Glomerular visceral epithelial cell (primary cell): ENCODE measurements around the gene ETFA.
"Not testable (repeated sequence)": the region's sequence is repeated elsewhere in the genome, so short reads cannot be mapped to it uniquely, and the experiment has no call there.

Source experiments
- DNase-seq: peaks from one replicate; pipeline ENCODE4 v3.0.0-alpha.2; 2016; ENCODE audit errors: extremely low spot score

ETFA gene

DNA sequence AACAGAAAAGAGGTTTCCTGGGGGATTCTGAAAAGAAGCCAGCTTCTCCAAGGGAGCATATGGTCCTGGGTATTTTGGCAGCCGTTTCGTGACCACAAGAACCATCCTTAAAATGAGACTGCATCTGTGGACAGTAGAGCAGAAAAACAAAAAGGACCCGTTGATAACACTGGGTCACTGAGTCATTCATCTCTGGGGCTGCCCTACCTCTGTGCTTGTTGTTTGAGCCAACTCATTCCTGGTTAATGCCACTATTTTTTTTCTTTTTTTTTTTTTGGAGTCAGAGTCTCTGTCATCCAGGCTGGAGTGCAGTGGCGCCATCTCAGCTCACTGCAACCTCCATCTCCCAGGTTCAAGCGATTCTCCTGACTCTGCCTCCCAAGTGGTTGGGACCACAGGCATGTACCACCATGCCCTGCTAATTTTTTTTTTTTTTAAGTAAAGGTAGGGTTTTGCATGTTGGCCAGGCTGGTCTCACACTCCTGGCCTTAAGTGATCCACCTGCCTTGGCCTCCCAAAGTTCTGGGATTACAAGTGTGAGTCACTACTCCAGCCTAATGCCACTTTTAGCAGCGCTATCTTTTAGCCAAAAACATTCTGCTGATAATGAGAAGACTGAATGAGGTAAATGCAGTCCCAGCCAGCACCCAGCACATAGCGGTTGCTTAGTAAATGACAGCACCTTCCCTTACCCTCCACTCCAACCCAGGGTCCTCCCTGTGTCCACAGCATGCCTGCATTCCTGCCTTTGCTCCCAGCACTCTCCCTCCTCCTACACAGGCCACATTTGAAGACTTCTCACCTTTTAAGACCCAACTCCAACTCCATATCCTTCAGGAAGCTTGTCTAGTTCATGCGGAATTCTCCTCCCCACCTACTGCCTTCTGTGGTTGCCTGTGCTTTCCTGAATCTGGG lies 16.2 kb upstream of the ETFA start:
- no peak for DNase-seq

DNA sequence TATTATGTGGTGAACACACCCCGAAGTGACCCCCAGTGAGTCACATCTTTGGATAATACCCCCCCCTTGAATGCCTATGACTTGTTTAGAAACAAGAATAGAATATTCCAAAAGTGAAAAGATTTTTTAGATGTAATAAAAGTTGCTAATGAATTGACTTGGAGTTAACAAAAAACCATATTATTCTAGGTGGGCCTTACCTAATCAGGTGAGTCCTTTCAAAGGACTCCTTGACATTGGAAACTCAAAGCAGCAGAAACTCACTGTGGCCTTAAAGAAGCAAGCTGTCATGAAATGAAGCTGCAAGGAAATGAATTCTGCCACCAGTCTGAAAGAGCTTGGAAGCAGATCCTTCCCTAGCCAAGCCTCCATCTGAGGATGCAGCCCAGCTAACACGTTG lies 14.4 kb upstream of the ETFA start:
- no peak for DNase-seq

DNA sequence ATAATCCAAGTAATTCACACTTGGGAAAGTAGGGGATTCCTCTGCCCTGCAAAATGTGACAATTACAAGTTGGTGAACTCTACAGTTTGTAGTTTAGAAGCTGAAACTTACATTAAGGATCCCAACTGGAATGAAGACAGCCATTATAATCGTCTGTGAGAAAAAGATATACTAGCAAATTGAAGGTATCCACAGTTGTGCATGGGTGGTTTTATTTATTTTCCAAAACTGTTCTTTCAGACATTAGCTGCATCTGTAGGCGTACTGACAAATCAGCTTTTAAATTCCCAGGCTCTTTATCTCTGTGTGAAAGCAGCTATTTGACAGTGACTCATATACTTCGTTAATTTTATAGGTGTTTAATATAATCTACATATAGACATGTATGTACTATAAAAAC lies 12.8 kb upstream of the ETFA start:
- no peak for DNase-seq

DNA sequence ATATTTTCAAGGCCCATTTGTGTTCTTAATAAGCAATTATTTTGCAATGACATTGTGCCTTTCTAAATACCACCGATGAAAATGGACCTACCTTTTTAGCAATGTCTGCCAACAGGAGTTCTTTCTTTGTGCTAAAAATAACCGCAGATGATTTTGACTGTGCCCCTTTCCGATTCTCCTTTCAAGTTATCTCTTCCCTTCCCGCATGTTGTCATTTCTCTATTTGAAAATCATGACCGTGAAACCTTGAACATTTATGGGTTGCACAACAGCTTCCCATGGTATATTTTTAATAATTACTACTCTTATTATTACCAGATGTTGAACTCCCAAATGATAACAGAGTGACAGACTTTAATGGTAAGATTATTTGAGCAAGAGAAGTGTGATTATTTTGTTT lies 10.3 kb upstream of the ETFA start:
- no peak for DNase-seq

DNA sequence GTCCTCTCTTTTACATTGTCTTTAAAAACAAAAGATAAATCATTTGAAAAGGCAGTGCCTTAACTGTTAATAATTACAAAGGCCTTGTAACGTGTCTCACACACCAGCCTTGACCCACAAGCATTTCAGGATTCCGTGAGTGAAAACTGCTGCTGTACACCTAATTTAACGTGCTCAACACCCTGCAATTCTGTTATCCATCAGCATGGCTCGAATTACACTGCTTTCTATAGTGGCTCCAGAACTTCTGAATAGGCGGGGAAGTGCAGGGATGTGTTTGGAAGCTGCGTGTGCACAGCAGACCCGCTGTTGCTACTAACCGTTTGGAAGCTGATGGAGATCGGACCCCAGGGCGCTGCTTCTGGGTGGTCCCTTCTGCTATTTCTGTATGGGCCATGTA lies 9.9 kb upstream of the ETFA start:
- no peak for DNase-seq

DNA sequence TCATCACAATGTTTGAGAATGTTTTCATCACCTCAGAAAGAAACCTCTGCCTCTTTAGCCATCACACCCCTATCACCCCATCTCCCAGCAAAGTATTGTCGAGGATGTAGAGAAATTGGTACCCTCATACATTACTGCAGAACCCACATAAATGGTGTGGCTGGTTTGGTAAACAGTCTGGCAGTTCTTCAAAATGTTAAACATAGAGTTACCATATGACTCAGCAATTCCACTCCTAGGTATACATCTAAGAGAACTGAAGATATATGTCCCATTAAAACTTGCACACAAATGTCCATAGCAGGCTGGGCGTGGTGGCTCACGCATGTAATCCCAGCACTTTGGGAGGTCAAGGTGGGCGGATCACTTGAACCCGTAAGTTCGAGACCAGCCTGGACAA lies 8.7 kb upstream of the ETFA start:
- DNase-seq, result no peak

DNA sequence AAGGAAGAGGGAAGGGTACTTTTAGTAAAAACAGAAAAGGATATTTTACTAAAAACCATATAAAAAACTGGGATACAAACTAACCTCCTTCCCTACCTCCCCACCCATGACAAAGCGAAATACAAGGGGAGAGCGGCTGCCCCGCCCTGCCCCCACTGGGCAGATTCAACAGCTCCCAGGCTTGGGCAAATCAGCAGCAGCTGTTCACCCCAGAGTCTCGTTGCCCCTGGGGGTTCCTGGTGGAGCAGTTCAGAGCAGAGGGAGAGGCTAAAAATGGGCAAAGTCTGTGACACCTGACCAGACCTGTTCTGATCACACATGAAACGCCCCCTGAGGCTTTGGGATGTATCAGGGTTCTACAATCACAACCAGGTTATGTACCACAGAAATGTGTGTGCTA lies 2.5 kb upstream of the ETFA start:
- no peak for DNase-seq

DNA sequence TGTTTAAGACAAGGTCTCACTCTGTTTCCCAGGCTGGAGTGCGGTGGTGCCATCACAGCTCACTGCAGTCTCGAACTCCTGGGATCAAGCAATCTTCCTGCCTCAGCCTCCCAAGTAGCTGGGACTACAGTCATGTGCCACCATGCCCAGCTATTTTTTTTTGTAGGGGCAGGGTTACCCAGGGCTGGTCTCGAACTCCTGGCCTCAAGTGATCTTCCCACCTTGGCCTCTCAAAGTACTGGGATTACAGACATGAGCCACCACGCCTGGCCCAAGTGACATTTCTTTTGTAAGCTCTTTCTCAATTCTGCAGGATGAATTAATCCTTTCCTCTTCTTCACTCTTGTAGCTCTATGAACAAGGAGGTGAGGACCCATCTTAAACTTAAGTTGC lies 1.9 kb upstream of the ETFA start:
- DNase-seq, result not testable (repeated sequence)

DNA sequence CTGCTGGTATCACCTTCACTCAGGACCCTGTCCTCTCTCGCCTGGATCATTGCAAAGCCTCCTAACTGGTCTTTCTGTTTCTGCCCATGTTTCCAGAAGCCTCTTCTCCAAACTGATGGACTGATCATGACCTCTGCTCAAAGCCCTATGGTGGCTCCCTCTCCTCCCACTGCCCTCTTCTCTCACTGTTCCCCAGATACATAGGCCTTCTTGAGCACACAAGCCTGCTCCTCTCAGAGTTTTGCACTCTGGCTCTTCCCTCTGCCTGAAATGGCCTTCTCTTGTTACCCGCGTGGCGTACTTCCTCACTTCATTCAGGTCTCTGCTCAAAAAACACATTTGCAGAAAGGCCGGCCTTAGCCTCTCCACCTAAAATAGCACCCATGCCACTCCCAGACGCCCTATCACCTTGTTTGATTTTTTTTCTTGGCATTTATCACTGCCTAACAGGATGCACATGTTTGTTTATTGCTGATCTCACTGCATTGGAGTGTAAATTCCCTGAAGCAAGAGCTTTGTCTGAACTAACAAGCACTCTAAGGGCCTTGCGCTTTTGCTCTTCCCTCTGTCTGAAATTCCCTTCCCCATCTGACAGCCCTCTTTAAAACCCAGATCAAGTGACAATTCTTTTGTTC lies 1.4 kb upstream of the ETFA start:
- no peak for DNase-seq

DNA sequence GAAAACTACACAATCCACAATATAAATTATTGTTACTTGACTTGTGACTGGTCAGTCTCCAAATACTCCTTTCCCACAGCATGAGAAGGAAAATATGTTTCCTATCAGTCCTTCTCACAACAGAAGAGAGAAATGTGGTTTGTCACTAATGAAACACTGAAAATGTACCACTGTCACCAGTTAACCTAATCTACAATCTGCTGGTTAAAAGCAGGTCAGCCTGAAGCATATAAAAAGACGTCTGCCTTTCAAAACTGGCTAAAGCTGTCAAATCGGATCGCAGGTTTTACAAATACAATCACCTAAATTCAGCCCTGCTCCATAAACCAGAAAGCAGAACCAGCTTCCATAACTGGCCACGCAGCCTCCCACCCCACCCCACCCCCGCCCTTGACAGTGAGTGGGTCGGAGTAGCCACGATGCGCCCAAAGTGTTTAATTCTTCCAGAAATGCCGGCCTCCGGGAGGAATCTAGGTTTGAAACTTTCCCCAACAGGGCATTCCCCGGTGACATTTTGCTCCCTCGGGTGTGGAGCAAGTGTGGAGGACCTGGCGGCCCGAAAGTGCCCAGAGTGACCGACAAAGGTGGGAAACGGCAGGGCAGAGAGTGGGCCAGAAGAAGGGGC lies 682 bp downstream of the ETFA start:
- DNase-seq, result peak; percentile 19

DNA sequence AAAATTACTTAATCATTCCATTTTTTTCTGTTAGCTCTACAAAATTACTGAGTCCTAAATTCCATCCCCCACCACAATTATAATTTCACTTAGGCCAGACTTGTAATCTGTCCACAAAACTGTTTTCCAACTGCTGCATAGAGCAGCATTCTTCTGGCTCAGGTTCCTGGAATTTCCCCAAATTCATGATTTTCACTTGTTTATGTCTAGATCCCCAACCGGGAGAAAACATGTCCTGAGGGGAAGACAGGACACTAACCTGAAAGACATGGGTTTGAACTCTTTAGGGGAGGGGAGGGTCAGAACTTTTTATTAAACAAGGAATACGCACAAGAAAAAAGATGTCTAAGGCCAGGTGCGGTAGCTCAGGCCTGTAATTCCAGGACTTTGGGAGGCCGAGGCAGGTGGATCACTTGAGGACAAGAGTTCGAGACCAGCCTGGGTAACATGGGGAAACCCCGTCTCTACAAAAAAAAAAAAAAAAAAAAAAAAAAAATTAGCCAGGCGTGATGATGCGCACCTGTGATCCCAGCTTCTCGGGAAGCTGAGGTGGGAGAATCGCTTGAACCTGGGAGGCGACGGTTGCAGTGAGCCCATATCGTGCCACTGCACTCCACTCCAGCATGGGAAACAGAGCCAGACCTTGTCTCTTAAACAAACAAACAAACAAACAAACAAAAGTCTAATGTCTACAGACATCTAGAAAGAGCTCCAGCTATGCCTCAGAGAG lies 1.5 kb downstream of the ETFA start:
- DNase-seq, result no peak

DNA sequence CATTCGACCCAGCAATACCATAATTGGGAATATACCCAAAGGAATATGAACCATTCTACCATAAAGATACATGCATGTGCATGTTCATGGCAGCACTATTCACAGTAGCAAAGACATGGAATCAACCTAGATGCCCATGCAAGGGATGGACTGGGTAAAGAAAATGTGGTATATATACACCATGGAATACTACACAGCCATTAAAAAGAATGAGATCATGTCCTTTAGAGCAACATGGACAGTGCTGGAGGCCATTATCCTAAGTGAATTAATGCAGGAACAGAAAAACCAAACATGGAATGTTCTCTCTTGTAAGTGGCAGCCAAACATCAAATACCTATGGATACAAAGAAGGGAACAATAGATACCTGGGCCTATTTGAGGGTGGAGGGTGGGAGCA lies 7.4 kb downstream of the ETFA start:
- no peak for DNase-seq

DNA sequence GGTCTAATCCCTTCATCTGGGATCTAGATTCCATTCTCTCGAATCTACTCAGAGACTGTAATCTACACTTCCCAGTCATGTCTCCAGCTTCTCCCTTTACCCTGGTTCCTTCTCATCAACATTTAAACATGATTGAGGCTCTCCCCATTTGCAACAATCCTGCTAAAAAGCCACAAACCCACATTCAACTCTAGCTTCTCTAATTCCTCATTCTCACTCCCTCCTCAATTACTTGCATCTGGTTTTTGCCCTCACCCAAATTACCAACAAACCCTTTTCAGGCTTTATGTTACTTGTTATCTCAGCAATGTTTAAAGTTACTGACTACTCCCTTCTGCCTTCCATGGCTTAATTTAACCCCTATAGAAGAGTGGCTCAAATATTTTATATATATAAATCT lies 11.5 kb downstream of the ETFA start:
- no peak for DNase-seq

DNA sequence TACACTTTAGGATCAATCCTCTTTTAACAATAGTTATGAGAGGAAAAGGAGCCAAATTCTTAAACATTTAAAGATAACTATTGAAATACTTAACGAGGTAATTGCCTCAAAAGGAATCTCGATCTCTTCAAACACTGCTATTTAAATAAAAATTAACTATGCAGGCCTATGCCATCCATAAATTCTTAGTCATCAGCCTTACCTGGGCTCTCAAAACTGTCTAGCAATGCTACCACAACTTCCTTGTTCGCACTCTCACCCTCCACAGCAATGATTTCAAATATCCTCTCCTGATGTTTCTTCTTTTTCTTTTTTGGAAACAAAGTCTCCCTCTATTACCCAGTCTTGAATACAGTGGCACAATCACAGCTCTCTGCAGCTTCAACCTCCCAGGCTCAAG lies 12.3 kb downstream of the ETFA start:
- DNase-seq, result no peak

DNA sequence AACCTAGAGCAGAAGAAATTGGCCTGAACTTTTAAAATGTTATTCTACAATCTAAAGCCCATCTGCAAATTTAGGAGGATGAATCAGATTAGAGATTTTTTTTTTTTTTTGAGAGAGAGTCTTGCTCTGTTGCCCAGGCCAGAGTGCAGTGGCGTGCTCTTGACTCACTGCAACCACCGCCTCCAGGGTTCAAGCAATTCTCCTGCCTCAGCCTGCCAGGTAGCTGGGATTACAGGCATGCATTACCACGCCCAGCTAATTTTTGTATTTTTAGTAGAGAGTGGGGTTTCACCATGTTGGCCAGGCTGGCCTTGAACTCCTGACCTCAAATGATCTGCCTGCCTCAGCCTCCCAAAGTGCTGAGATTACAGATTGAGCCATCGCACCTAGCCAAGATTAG lies 13.3 kb downstream of the ETFA start:
- DNase-seq, result not testable (repeated sequence)

DNA sequence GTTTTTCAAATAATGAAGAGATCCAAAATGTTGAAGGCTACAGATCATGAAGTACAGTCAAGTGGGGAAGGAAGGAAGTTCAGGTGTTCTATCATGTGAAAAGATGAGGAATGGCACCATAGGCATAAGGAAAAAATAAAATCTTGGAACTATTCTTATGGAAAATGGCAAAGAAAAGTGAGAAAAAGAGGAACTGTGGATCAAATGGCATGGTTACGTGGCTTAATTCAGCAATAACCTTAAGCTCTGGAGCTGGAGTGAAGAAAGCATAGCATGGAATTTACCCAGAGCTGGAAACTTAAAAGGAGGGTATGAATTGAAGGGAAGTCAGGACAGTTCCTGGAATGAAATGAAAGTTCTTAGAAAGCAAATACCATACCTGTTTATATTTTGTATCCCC lies 14.4 kb downstream of the ETFA start:
- no peak for DNase-seq

DNA sequence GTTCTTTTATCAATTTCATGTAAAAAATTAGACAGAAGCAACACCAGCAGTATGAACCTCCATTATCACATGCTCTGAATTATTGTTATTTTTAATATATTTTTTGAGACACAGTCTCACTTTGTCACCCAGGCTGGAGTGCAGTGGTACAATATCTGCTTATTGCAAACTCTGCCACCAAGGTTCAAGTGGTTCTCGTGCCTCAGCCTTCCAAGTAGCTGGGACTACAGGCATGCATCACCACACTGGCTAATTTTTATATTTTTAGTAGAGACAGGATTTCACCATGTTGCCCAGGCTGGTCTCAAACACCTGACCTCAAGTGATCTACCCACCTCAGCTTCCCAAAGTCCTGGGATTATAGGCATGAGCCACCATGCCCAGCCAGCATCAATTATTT lies 16.8 kb downstream of the ETFA start:
- DNase-seq, result not testable (repeated sequence)

DNA sequence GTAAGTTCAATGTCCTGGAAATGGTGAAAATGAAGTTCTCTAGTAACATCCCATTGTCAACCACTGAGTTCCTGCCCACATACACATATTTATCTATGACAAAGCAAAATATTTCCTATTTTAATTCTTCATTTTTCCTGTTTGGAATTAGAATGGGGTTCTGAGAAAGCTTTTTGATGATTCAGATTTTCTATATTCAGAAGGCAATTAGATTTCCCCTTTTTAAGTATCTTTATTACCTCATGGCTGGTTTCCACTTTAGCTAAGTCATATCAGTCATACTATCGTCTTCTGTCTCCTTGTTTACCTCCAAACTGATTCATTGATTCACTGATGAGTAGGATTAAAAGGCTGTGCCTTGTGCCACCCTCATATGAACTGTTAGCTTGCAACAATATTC lies 17.9 kb downstream of the ETFA start:
- DNase-seq, result no peak

DNA sequence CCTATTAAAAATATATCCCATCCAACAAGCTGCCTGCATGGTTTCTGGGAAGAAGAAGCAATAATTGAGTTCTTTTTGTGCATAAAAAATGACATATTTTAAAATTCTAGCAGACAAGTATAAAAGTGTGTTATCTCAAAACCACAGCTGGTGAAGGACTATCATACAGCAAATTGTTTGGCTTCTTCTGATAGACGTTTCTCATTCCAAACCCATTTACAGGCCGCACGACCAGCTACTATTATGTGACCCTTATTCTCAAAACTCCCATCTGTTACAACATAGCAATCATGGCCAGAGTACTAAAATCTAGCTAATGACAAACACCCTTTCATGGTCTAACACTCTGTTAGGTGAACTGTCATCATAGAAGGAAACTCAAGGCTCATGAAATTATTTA lies 21.7 kb downstream of the ETFA start:
- no peak for DNase-seq

DNA sequence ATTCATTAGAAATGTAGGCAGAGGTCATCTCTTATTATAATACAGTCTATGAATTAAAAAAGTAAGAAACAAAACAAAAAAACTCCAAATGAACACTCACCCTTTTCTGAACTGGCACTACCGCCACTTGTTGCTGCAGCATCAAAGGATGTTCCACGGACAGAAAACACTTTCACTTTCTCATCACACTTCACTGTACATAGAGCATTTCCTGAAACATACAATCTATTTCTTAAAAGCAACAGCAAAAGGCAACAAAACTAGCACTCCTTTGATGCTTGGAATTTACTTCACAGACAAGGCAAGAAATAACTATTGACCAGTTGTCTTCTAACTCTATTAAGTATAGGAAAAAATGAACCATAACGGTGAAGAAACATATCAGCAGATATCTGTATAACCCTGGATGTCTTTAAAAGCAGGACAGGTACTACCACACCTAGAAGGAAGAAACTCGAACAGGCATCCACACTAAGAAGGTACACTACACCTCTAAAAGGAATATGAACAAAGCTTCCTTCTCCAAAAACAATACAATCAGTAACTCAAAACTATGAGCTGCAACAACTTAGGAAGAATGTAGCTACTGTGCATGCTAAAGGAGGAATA lies 24.9 kb downstream of the ETFA start:
- no peak for DNase-seq

DNA sequence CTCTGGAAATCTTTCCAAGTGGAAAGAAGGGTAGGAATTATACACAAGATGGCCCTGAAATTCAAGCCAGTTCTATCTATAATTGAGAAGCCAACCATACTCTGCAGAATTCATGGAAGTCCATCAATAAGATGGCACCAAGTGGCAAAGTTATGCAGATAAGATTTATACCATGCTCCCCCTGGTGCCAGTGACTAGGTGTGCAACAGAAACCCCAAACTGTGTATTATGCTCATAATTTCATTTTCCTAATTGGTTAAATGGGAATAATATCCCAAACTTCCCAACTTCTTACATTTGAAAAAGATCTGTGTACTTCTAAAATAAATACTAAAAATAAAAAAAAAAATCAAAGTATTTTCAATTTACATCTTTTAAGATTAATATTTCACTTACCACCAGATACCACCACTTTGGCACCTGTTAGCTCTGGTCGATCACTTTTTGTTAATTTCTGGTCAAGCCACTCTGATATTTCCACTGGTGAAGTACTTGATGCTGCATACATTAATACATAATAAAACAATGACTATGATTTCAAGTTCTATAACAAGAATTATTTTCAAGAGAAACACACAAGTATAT lies 25.9 kb downstream of the ETFA start:
- DNase-seq, result peak; percentile 17

DNA sequence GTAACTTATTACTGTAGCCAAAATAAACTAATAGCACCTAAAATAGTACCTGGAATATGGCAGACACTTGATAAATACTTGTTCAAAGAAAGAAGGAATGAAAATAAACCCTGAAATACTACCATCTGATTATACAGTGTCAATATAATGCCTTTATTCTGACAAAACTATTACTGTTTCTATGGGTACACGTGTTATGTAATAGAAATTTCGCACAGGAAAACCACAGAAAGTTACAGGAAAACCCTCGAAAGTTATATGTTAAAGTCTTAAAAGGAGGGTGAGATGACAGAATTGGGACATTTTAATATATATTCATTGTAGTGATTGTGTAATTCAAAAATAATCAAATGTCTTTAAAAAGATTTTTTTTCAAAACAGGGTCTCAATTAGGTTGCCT lies 28.8 kb downstream of the ETFA start:
- DNase-seq, result no peak
